Activated gamma-delta T cell (primary cell): ENCODE data around the gene RNGTT.
"Not testable (repeated sequence)": the region's sequence is repeated elsewhere in the genome, so short reads cannot be mapped to it uniquely, and the experiment has no call there.

ENCODE experiments used
- DNase-seq: peaks from one replicate; lab custom pipeline; 2025; lab: John Stamatoyannopoulos, UW
- total RNA-seq, 2 donors: gene quantifications; one replicate each; lab custom pipeline; 2026; lab: John Stamatoyannopoulos, UW

Gene RNGTT
- total RNA-seq = 54.6 to 65.2 reads per million in 2 donors

- peak; percentile 91 for DNase-seq
These were observed at the start of gene RNGTT for GRCh38 chr6:88963139-88964090. Gene RNGTT, minus strand, starts transcription at chr6:88963618. Its CDS starts 209 bp downstream, at chr6:88963409.

DNA sequence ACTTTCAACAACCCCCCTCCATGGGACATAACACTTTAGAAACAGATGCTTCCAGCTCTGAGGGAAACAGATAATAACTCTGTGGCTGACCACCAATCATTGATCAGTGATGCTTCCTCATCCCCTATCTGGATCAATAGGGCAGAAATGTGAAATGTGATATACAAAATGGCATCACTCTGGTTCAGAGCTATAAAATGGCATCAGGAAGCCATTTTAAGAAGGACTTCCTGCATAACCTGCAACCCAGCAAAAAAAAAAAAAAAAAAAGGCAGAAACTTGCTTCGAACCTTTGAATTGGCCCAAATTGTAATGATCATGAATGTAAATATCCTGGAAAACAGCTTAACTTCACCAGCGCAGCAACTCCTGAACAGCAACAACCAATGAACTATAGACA lies 48.0 kb upstream of the RNGTT start:
- no peak for DNase-seq

DNA sequence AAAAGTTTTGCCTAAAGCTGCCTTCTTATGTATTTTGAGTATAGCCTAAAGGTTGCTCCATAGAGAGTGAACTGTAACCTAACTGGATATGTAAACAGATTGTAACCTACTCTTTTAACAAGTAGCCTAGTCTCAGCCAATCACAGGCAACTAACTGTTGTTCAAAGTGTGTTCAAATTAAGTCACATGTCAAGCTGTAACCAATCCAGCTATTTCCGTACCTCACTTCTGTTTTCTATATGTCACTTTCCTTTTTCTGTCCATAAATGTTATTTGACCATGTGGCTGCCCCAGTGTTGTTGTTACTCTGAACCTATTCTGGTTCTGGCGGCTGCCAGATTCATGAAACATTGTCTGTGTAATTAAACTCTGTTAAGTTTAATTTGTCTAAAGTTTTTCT lies 47.4 kb upstream of the RNGTT start:
- no peak for DNase-seq

GRCh38 chr6:89009624-89010059 lies 46.2 kb upstream of the RNGTT start:
- DNase-seq = no peak

DNA sequence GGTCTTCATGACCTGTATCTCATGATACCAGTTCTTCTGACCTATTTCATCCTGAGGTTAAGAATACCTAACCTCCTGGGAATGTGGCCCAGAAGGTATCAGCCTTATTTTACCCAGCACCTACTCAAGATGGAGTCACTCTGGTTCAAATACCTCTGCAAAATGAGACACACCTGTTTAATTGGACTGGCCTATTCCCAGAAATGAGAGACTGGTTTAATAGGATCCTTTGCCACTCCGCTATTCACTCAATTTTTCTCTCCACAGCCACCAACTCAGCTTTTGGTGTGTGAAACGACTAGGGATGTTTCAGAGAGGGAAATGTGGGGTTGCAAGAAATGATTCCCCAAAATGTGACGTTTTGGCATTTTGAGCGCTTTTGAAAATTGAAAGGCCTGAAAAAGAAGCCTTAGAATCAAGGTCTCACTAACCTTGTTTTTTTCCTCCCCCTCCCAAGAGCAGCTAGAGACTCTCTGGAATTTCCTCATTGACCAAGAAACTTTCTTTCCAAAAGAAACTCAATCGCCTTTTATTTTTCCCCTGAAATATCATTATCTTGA lies 45.5 kb upstream of the RNGTT start:
- no peak for DNase-seq

DNA sequence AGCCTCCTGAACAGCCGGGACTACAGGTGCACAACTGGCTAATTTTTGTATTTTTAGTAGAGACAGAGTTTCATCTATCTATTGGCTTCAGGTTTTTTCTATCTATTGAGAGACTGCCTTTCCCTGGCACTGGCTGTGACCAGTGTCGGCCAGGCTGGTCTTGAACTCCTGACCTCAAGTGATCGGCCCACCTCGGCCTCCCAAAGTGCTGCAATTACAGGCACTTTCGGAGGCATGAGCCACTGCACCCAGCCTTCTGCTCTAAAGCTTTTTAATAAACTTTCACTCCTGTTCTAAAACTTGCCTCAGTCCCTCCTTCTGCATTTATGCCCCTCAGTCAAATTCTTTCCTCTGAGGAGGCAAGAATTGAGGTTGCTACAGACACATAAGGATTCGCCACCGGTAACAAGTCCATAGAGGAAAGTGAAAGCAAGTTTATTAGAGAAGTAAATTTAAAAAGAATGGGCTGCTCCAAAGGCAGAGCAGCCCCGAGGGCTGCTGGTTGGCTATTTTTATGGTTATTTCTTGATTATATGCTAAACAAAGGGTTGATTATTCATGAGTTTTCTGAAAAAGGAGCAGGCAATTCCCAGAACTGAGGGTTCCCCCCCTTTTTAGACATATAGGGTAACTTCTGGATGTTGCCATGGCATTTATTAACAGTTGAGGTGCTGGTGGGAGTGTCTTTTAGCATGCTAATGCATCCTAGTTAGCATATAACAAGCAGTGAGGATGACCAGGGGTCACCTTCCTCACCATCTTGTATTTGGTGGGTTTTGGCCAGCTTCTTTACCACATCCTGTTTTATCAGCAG lies 44.8 kb upstream of the RNGTT start:
- DNase-seq = no peak

DNA sequence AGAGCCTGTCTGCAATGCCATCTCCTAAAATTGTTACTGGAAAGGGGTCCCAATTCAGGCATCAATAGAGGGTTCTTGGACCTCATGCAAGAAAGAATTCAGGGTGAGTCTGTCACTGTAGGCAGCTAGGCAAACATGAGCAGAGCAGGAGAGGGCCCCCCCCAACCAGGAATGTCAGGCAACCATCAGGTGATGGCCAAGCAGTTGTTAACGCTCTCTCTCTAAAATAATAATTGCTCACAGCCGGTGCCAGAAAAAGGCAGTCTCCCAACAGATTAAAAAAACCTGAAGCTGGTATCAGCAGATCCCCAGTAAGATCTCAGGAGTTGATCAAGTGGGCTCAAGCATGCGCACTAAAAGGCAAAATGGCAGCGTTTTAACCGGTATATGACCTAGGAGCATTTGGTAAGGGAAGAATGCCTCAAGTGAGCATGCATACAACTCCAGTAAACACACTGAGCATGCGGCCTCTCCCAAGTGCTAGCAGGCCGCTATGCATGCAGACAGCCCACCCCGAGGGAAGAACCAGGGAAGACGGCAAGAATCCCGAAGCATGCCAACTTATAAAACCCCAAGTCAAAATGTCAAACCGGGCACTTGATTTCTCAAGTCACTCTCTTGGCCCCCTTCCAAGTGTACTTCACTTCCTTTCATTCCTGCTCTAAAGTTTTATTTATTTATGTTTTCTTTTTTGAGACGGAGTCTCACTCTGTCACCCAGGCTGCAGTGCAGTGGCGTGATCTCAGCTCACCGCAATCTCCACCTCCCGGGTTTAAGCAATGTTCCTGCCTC lies 44.0 kb upstream of the RNGTT start:
- no peak for DNase-seq

DNA sequence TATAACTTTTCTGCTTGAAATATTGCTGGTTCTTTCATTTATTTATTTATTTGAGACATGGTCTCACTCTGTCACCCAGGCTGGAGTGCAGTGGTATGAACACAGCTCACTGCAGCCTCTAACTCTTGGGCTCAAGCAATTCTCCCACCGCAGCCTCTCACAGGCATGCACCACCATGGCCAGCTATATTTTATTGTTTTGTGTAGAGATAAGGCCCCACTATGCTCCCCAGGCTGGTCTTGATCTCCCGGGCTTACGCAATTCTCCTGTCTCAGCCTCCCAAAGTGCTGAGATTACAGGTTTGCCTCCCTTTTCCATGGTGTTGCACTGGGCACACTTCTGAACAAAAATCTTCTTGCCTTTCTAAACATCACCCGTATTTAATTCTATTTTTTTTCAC lies 39.1 kb upstream of the RNGTT start:
- no peak for DNase-seq

DNA sequence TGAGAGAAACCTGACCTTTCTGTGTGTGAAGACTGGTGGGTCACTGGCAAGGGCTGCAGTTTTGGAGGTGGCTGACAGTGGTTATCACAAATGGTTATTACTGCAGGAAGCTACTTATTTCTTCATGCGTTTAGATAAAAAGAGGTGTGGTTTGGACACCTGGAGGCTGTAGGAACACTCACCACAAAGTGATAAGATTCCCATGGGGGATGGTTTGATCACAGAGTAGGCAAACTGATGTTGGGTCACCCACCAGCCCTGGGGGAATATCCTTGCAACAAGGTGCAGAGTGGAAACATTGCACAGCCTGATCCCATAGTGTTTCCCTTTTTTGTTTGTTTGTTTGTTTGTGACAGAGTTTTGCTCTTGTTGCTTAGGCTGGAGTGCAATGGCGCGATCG lies 33.9 kb upstream of the RNGTT start:
- no peak for DNase-seq

- DNase-seq = no peak
These were observed 29.5 kb upstream of the RNGTT start for GRCh38 chr6:88992741-88993552.

DNA sequence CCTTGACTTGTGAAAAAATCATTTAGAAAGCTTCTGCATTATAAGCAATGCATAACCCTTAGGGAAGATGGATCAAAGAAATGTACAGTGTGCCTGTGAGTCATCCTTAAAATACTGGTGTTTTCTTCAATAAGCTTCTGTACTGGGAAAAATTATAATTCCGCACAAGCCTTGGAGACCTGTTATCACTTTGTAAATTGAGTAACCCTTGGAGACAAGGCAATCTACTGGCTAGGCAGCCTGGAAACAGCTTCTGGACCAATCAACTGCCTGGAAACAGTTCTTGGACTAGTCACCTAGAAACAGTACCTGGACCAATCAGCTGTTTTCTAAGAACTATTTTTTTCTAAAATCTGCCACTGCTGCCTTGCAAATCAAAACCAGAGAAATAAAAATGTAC lies 25.8 kb upstream of the RNGTT start:
- no peak for DNase-seq

DNA sequence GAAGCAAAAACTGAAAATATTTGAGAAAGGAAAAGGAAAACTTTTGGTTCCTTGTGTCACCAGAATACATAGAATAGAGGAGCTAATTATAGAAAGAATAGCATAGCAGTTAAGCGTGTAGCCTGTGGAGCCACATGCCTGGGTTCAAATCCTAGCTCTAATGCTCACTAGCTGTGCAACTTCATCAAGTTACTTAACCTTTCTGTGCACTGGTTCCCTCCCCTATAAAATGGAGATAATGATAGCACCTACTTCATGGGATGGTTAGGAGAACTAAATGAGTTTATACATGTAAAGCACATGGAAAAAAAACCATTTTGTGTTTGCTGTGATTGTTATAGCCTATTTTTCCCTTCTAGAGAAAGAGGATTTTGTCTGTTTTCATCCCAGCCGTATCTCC lies 24.5 kb upstream of the RNGTT start:
- no peak for DNase-seq

DNA sequence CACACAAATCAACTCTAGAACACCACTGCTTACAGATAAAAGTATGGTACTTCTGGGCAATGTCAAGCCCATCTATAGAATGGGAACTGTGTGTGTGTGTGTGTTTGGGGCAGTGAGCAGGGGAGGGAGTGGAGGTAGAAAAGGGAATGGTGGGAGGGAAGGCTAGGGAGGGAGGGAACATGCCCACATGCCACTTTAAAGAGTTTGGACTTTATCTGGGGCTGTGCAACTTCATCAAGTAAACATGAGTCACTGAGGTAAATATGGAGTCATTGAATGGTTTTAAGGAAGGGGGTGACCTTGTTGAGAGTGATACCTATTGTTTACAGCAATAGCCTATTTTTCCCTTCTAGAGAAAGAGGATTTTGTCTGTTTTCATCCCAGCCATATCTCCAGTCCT lies 22.5 kb upstream of the RNGTT start:
- no peak for DNase-seq

DNA sequence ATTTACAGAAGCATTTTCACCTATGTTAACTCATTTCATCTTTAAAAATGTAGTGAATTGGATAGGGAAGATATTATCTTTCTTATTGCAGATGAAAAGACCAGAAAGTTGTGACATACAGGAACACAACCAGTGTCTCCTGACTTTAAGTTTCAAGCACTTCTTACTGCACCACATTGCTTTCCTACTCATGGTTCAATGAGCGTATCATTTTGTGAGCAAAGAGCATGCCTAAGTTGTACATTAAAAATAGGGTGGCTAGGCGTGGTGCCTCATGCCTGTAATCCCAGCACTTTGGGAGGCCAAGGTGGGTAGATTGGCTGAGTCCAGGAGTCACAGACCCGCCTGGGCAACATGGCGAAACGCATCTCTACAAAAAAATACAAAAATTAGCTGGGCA lies 21.2 kb upstream of the RNGTT start:
- no peak for DNase-seq

- no peak for DNase-seq
These were observed 20.7 kb upstream of the RNGTT start for GRCh38 chr6:88984152-88984551.

DNA sequence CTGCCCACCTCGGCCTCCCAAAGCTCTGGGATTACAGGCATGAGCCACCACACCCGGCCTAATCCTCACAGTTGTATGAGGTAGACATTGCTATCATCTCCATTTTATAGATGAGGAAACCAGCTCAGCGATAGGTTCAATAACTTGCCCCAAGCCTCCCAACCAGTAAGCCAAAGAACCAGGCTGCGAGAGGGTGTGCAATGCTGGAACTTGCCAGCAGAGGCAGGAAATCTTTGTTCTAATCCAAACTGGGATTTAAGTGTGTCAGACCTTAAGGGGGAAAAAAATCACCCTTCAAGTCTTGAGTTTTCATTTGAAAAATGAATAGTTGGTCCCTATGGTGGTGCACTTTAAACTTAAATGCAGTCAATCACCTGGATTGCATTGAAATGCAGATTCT lies 20.1 kb upstream of the RNGTT start:
- no peak for DNase-seq

DNA sequence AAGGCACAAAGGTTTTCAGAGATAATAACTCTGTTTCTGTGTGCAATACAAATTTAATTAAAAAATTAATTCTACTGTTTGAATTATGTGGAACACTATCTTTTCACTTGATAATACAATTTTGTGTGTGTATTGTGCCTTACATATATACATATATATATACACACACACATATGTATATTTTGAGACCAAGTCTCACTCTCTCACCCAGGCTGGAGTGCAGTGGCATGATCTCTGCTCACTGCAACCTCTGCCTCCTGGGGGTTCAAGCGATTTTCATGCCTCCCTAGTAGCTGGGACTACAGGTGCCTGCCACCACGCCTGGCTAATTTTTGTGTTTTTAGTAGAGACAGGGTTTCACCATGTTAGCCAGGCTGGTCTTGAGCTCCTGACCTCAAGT lies 19.7 kb upstream of the RNGTT start:
- not testable (repeated sequence) for DNase-seq

DNA sequence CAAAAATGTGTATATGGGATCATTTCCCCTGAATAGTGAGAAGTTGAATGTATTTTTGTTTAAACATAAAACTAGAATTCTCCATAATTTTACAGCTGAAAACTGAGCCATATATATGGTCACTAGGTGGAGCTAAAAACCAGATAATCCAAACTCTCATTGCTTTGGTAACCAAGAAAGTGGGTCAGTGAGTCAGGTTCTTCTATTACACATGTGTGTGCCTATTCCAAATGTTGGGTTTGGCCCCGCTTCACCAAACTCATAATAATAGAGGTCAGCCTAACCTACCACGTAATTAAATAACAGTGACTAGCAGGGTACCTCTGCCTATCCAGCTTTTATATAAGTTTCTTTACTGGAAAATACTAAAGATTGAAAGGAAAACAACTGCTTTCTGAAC lies 19.3 kb upstream of the RNGTT start:
- no peak for DNase-seq

- DNase-seq = no peak
These were observed 12.0 kb upstream of the RNGTT start for GRCh38 chr6:88975369-88975768.

DNA sequence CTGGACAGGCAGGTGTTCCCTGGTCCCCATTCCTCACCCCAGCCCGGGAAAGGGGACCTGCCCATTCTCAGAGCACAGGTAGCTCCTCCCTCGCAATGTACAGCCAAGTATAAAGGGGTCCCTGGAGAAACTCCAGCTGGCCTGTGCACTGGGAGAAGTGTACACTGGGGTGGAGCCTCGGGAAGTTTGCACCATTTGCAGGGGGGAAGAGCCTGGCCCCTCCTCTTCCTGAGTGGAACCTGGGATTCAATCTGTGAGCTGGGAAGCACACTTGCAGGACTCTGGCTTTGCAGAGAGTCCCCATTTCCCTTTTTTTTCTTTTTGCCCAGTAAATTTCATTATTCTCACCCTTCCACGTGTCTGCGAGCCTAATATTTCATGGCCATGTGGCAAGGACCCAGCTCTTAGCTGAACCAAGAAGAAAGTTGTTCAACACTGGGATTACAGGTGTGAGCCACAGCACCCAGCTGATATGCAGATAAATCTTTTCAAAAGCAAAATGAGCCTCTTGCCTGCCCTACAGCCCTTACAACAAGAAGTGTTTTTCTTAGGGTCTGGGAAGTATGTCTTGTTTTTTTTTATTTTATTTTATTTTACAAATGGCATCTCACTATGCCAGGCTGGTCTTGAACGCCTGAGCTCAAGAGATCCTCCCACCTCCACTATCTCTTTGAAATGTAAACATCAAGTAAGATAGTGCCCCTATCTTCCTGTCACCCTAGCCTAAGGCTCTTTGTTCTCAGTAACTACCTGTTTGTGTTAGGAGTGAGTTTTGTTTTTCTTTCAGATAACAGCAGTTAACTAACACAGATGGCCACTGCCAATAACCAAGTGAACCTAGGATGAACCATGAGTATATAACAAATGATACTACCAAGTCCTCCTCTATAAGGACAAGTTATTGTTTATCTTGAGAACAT lies 9.3 kb upstream of the RNGTT start:
- DNase-seq = no peak
